Vagina (tissue), 2 donors: ENCODE data around the gene RNF32. TPM values are rescaled to one million over a fixed set of nuclear protein-coding genes. Genes with fewer than 3 reads are reported as not detected.

Source experiments
- DNase-seq, 2 donors: peaks; one replicate each; pipeline ENCODE4 v3.0.0-alpha.2; 2017; ENCODE audit errors: extremely low spot score in 2 of 2
- H3K27ac ChIP-seq: fragments of 200-600 bp; sonication (generic); one replicate; pipeline ENCODE4 v1.5.1; 2019
- H3K27me3 ChIP-seq: fragments of 200-600 bp; sonication (generic); one replicate; pipeline ENCODE4 v1.5.1; 2019
- H3K36me3 ChIP-seq, 2 donors: fragments of 200-600 bp; sonication (generic); one replicate each; pipeline ENCODE4 v1.5.1; 2017 to 2019
- H3K4me1 ChIP-seq: fragments of 200-600 bp; sonication (generic); one replicate; pipeline ENCODE4 v1.5.1; 2019
- H3K4me3 ChIP-seq, 2 donors: fragments of 200-600 bp; sonication (generic); 1 replicate in 1 of 2; 2 replicates in 1 of 2; pipeline ENCODE4 v1.5.1; 2016 to 2019
- H3K9me3 ChIP-seq: fragments of 200-600 bp; sonication (generic); one replicate; pipeline ENCODE4 v1.5.1; 2019
- POLR2A ChIP-seq, 2 donors: fragments of 450-650 bp; IDR thresholded peaks; one replicate each; pipeline ENCODE4 v1.6.1; 2017; ENCODE audit warnings: antibody characterized with exemption in 2 of 2, mild to moderate bottlenecking in 2 of 2, moderate library complexity in 2 of 2
- POLR2AphosphoS5 ChIP-seq, 2 donors: sonication (generic); formaldehyde crosslinking; IDR thresholded peaks; one replicate each; pipeline ENCODE4 v1.9.0; 2017; ENCODE audit warnings: antibody characterized with exemption in 2 of 2, mild to moderate bottlenecking in 2 of 2, low read depth in 1 of 2; ENCODE audit not compliant: insufficient read depth in 1 of 2
- intact Hi-C: fragments of 100-400 bp; cut with DNase I; formaldehyde crosslinking; loops from one replicate; pipeline ENCODE4 v1.15.1; 2023
- total RNA-seq: library from RNA; depleted of rRNA; stranded (reverse); fragments of >200 nt; gene quantifications from one replicate; pipeline ENCODE4 v1.2.3, GENCODE V29; 2016
- TF ChIP-seq, protein P1 (sequence below), 3 experiments: fragments of 450-650 bp in 2 of 3; fragments of 200-600 bp in 1 of 3; sonication (generic) in 1 of 3; IDR thresholded peaks; one replicate each; pipeline ENCODE4 v1.5.1; 2017 to 2019; ENCODE audit warnings: antibody characterized with exemption in 3 of 3, mild to moderate bottlenecking in 2 of 3, moderate library complexity in 2 of 3

RNF32 gene
- total RNA-seq, 1 donor from 2014 or later: not detected

DNA sequence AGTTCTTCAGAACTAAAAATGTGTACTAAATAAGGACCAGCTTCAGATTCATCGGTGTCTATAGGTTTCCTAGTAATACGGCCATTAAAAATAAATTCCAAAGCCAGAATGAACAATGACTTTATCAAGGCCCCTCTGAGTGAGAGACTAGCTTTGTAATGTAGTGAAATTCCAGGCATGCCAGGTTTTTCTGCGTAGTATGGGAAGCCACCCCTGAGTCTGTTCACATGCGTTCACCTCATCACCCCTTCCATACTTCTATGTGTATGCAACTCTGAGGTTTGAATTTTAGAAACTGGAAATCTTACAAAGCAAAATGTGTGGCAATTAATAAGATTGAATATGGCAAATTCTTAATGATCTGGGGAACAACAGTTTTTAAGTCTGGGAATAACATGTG lies 24.5 kb downstream of the RNF32 start:
- no peak overlapping the region for H3K27ac ChIP-seq
- no peaks in the 10 kb centered on the region for H3K4me1 ChIP-seq
- no peaks in the 10 kb centered on the region for H3K9me3 ChIP-seq
- no peak overlapping the region for H3K4me3 ChIP-seq
- no peak for DNase-seq
- intact Hi-C loops: no loop called here
- no peaks in the 10 kb centered on the region for H3K36me3 ChIP-seq
- no peak for TF ChIP-seq POLR2A (IDR thresholded peaks at IDR 0.05)
- TF ChIP-seq POLR2AphosphoS5 (IDR thresholded peaks at IDR 0.05; ENCODE audit: insufficient read depth in 1 of 2, low read depth in 1 of 2): no peak
- TF ChIP-seq, protein P1, sequence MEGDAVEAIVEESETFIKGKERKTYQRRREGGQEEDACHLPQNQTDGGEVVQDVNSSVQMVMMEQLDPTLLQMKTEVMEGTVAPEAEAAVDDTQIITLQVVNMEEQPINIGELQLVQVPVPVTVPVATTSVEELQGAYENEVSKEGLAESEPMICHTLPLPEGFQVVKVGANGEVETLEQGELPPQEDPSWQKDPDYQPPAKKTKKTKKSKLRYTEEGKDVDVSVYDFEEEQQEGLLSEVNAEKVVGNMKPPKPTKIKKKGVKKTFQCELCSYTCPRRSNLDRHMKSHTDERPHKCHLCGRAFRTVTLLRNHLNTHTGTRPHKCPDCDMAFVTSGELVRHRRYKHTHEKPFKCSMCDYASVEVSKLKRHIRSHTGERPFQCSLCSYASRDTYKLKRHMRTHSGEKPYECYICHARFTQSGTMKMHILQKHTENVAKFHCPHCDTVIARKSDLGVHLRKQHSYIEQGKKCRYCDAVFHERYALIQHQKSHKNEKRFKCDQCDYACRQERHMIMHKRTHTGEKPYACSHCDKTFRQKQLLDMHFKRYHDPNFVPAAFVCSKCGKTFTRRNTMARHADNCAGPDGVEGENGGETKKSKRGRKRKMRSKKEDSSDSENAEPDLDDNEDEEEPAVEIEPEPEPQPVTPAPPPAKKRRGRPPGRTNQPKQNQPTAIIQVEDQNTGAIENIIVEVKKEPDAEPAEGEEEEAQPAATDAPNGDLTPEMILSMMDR (IDR thresholded peaks at IDR 0.05): no peak
- no peaks in the 10 kb centered on the region for H3K27me3 ChIP-seq

DNA sequence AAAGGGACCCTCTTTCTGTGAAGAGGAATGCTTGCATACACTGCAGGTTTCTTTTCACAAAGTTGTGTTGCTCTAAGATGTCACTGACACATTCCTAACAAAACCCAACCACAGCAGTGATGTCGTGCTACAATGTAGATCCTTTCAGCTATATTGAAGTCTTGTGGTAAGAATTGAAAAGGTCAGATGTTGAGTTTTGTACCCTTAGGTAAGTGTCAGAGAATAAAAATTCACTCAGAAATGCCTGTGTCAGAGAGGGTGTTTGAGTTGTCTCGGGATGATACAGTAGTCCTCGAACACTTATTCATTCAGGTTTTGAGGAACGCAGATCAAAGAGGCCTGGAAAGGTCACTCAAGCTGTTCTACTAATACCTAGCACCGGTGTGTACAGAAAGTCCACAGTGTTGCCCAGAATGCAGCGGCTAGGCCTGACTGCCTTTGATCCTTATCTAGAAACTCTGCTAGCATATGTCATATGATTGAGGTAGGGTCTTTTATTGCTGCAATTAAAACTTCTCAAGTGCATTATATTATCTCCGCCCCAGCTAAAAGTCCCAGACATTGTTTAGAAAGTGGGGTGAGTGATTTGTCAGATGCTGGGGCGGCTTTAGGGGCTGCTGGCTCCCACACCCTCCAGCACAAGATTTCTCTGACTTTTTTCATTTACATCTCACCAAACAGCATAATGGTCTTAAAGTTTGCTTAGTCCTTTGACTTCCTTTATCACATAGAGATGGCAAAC lies 26.0 kb downstream of the RNF32 start:
- no peaks in the 10 kb centered on the region for H3K27me3 ChIP-seq
- intact Hi-C loops: no loop called here

DNA sequence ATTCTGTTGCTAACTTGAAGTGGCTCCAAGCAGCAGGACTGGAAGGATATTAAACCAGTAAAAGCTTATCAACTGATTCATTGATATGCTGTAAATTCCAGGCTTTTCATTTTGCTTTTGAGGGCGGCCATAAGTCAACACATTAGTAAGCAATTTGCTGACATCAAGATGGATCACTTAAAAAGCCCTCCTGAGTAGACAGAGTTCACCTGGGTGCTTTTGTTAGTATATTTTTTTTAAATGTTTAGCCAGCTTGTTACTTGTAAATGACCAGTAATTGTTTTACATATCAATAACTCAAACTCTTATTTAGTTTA lies 26.5 kb downstream of the RNF32 start:
- no peaks in the 10 kb centered on the region for H3K36me3 ChIP-seq
- H3K27me3 ChIP-seq: no peaks in the 10 kb centered on the region
- no peak overlapping the region for H3K4me3 ChIP-seq
- H3K4me1 ChIP-seq: no peaks in the 10 kb centered on the region
- DNase-seq: no peak
- no peak for TF ChIP-seq POLR2A (IDR thresholded peaks at IDR 0.05)
- TF ChIP-seq, protein P1 (IDR thresholded peaks at IDR 0.05): no peak
- no peak for TF ChIP-seq POLR2AphosphoS5 (IDR thresholded peaks at IDR 0.05; ENCODE audit: insufficient read depth in 1 of 2, low read depth in 1 of 2)
- intact Hi-C loops: no loop called here
- H3K9me3 ChIP-seq: no peaks in the 10 kb centered on the region
- H3K27ac ChIP-seq: no peak overlapping the region

More for the DNA sequence above, 26.0 kb downstream of the RNF32 start:
- no peak for DNase-seq
- no peaks in the 10 kb centered on the region for H3K4me1 ChIP-seq
- no peaks in the 10 kb centered on the region for H3K9me3 ChIP-seq
- H3K36me3 ChIP-seq: no peaks in the 10 kb centered on the region
- H3K27ac ChIP-seq: no peak overlapping the region
- no peak overlapping the region for H3K4me3 ChIP-seq
- TF ChIP-seq, protein P1 (IDR thresholded peaks at IDR 0.05): no peak
- no peak for TF ChIP-seq POLR2A (IDR thresholded peaks at IDR 0.05)
- TF ChIP-seq POLR2AphosphoS5 (IDR thresholded peaks at IDR 0.05; ENCODE audit: insufficient read depth in 1 of 2, low read depth in 1 of 2): no peak

DNA sequence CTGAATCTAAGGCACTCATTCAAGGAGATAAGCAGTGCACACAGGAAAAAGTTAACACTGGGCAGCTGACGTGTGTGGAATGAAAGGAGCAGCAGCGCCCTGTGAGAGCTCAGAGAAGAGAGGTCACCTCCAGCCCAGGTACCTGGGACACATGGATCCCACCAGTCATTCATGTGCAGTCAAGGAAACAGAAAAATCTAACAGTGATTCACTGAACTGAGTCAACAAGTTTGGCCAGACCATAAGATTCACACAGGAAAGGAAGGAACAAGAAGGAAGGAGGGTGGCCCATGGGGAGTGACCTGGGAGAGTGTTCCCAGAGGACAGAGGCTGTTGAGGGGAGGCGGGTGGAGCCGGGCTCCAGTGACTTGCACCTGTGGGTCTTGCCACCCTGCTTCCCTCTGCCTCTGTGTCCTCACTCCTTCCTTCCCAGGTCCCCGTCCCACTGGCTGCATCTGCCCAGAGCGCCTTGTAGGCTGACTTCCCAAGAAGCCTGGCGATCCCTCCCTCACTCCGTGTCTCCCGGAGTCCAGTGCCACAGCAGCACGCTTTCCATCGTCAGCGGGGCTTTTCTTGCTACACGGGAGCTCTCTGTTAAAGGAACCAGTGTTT lies 27.7 kb downstream of the RNF32 start:
- no peak for DNase-seq
- Histone ChIP-seq H3K27me3 (no peaks in the 10 kb centered on the region), H3K4me1 (no peaks in the 10 kb centered on the region), H3K27ac (no peak overlapping the region), H3K4me3 (no peak overlapping the region), H3K9me3 (no peaks in the 10 kb centered on the region), H3K36me3 (no peaks in the 10 kb centered on the region)
- TF ChIP-seq POLR2AphosphoS5 (IDR thresholded peaks at IDR 0.05; ENCODE audit: insufficient read depth in 1 of 2, low read depth in 1 of 2): no peak
- no peak for TF ChIP-seq POLR2A (IDR thresholded peaks at IDR 0.05)
- intact Hi-C loops: no loop called here

DNA sequence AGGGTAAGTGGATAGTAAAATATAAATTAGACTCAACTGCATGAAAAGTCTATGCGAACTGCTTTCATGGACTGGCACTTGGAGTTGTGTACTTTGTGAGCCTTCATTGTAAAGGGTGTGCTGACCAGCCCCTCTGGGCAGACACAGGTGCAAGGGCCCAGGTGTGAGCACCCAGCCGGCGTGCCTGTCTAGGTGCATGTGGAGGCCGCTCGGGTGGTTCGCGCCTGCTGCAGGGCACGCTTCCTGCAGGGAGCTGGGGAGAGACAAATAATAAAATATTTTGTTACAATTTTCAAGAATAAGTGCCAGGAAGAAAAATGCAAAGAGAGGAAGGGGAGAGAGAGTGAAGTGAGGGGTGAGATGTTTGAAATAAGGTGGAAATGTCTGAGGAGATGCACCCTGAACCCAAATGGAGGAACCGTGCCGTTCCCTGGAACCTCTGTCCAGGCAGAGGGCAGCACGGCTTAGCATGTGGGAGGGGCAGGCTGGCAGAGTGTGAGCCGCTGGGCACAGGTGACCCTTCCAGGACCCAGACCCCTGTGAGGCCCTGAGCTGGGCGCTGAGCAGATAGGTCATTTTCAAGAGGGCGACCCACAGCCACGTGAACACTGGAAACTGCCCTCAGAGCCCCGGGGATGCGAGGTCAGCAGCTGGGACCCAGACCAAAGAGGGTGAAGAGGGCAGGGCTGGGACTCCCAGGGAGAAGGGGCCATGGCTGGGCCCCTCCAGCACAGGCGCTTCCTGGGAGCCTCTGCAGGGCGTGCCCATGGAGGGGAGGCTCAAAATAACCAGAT lies 28.7 kb downstream of the RNF32 start:
- Histone ChIP-seq H3K9me3 (no peaks in the 10 kb centered on the region), H3K4me3 (no peak overlapping the region), H3K27me3 (no peaks in the 10 kb centered on the region), H3K36me3 (no peaks in the 10 kb centered on the region), H3K27ac (no peak overlapping the region), H3K4me1 (no peaks in the 10 kb centered on the region)
- TF ChIP-seq POLR2AphosphoS5 (IDR thresholded peaks at IDR 0.05; ENCODE audit: insufficient read depth in 1 of 2, low read depth in 1 of 2) (no peak), POLR2A (IDR thresholded peaks at IDR 0.05) (no peak)
- TF ChIP-seq, protein P1 (IDR thresholded peaks at IDR 0.05): no peak
- intact Hi-C loops: no loop called here
- DNase-seq: no peak
